ENCODE data around the gene GLIPR1L2. TPM values are rescaled to one million over a fixed set of nuclear protein-coding genes. Genes with fewer than 3 reads are reported as not detected.
A peak's percentile ranks its signal among the peaks of the same experiment; 100 is the strongest.
"Not testable (repeated sequence)": the region's sequence is repeated elsewhere in the genome, so short reads cannot be mapped to it uniquely, and the experiment has no call there.

Gene GLIPR1L2
- total RNA-seq (ENCODE audit: unreplicated experiment) = 0.26 TPM
- long read RNA-seq = 0 reads

DNA sequence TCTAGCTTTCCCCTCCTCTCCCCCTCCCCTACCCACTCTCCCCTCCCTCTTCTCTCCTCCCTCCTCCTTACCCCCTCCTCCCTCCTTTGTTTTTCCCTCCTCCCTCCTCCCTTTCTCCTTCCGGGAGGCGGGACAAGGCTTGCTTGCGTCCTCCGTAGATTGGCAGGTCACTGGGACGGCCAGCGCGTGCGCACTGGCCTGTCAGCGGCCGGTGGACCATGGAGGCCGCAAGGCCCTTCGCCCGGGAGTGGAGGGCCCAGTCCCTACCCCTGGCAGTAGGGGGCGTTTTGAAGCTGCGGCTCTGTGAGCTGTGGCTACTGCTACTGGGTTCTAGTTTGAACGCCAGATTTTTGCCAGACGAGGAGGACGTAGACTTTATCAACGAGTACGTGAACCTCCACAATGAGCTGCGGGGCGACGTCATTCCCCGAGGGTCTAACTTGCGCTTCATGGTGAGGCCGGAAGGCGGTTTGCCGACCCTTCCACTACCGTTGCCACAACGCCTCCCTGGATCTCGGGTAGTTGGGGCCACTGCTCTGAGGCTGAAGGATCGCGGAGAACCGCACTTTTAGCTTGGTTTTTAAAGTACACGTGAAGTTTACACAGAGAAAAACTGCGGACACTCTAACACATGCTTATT lies at the start of gene GLIPR1L2:
Gene GLIPR1L2, plus strand, starts transcription at position 191 of the 640 bp plus-strand sequence. Its CDS starts 28 bp downstream, at position 219.
- peak; percentile 96 for DNase-seq (ENCODE audit: low spot score)
- Mint-ChIP-seq H3K4me3 (ENCODE audit: unreplicated experiment) (peak within 1 kb of the TSS; percentile 90), H3K27ac (ENCODE audit: unreplicated experiment) (peak within 1 kb of the TSS; percentile 88), H3K9me3 (ENCODE audit: unreplicated experiment) (no peaks in the 10 kb centered on the region), H3K36me3 (ENCODE audit: low read depth, unreplicated experiment) (no peaks in the 10 kb centered on the region), H3K4me1 (ENCODE audit: unreplicated experiment) (peaks cover 4% of the 10 kb centered on the region), H3K27me3 (ENCODE audit: unreplicated experiment) (no peaks in the 10 kb centered on the region)
- TF ChIP-seq, protein P1, sequence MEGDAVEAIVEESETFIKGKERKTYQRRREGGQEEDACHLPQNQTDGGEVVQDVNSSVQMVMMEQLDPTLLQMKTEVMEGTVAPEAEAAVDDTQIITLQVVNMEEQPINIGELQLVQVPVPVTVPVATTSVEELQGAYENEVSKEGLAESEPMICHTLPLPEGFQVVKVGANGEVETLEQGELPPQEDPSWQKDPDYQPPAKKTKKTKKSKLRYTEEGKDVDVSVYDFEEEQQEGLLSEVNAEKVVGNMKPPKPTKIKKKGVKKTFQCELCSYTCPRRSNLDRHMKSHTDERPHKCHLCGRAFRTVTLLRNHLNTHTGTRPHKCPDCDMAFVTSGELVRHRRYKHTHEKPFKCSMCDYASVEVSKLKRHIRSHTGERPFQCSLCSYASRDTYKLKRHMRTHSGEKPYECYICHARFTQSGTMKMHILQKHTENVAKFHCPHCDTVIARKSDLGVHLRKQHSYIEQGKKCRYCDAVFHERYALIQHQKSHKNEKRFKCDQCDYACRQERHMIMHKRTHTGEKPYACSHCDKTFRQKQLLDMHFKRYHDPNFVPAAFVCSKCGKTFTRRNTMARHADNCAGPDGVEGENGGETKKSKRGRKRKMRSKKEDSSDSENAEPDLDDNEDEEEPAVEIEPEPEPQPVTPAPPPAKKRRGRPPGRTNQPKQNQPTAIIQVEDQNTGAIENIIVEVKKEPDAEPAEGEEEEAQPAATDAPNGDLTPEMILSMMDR (IDR thresholded peaks at IDR 0.05; ENCODE audit: unreplicated experiment) = peak; percentile 69

DNA sequence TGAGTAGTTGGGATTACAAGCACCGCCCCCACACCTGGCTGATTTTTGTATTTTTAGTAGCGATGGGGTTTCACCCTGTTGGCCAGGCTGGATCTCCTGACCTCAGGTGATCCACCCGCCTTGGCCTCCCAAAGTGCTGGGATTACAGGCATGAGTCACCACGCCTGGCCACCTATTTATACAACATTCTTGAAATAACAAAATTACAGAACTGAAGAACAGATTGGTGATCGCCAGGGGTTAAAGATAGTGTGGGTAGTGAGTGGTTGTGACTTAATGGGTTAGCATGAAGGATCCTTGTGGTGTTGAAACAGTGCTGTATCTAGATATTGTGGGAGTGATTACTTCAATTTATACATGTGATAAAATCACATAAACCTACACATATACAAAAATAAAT lies 49.0 kb upstream of the GLIPR1L2 start:
- Mint-ChIP-seq H3K27me3 (ENCODE audit: unreplicated experiment) (no peaks in the 10 kb centered on the region), H3K36me3 (ENCODE audit: low read depth, unreplicated experiment) (no peaks in the 10 kb centered on the region), H3K27ac (ENCODE audit: unreplicated experiment) (no peak overlapping the region), H3K9me3 (ENCODE audit: unreplicated experiment) (no peaks in the 10 kb centered on the region), H3K4me3 (ENCODE audit: unreplicated experiment) (no peak overlapping the region), H3K4me1 (ENCODE audit: unreplicated experiment) (no peaks in the 10 kb centered on the region)
- no peak for DNase-seq (ENCODE audit: low spot score)
- TF ChIP-seq, protein P1 (IDR thresholded peaks at IDR 0.05; ENCODE audit: unreplicated experiment) = no peak

DNA sequence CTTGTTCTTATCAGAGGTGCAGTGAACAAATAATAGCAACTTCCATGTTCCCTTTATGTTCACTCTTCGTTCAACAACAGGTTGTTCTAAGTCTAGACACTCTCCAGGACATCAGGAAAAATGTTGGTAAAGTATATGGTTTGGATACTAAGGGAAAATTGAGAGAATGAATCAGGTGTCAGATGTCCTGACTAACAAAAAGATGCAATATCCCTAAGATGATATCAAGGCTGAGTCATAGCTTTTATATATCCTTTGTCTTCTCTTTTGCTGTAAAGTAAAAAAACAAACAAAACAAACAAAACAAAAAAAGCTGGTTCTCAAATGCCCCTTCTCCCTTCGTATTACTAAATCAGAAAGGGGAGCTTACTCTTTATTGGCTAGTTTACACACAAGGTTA lies 45.4 kb upstream of the GLIPR1L2 start:
- Mint-ChIP-seq H3K9me3 (ENCODE audit: unreplicated experiment) (no peaks in the 10 kb centered on the region), H3K27me3 (ENCODE audit: unreplicated experiment) (no peaks in the 10 kb centered on the region), H3K36me3 (ENCODE audit: low read depth, unreplicated experiment) (no peaks in the 10 kb centered on the region), H3K4me1 (ENCODE audit: unreplicated experiment) (no peaks in the 10 kb centered on the region), H3K27ac (ENCODE audit: unreplicated experiment) (no peak overlapping the region), H3K4me3 (ENCODE audit: unreplicated experiment) (no peak overlapping the region)
- DNase-seq (ENCODE audit: low spot score) = no peak
- TF ChIP-seq, protein P1 (IDR thresholded peaks at IDR 0.05; ENCODE audit: unreplicated experiment) = no peak

DNA sequence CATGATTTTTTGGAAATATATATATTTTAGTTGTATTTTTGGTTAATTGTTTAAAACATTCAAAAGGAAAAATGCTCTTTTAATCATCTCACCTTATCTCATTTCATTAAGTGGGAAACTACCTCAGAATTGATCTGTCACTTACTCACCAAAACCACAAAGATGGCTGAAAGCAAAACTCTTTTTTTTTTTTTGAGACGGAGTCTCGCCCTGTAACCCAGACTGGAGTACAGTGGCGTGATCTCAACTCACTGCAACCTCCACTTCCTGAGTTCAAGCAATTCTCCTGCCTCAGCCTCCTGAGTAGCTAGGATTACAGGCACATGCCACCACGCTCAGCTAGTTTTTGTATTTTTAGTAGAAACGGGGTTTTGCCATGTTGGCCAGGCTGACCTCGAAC lies 44.7 kb upstream of the GLIPR1L2 start:
- H3K4me1 Mint-ChIP-seq (ENCODE audit: unreplicated experiment); H3K27ac Mint-ChIP-seq (ENCODE audit: unreplicated experiment); H3K9me3 Mint-ChIP-seq (ENCODE audit: unreplicated experiment); H3K36me3 Mint-ChIP-seq (ENCODE audit: low read depth, unreplicated experiment); DNase-seq (ENCODE audit: low spot score); H3K27me3 Mint-ChIP-seq (ENCODE audit: unreplicated experiment); H3K4me3 Mint-ChIP-seq (ENCODE audit: unreplicated experiment): not testable (repeated sequence)

DNA sequence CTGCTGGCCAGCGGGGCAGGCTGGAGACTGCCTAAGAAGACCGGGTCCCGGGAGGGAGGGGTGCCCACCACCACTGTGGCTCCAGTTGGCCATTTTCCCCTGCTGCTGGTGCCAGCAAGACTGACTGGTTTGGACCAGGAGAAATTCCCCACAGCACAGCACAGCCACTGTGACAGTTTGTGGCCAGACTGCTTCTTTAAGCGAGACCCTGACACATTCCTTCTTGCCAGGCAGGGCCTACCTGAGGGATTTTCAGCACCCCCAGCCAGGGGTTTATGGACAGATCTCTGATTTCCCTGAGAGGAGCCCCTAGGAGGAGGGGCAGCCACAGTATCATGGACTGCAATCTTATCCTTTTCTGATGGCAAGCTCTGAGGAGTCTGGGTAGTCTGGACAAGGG lies 40.9 kb upstream of the GLIPR1L2 start:
- no peak for DNase-seq (ENCODE audit: low spot score)
- H3K4me1 Mint-ChIP-seq (ENCODE audit: unreplicated experiment) = no peaks in the 10 kb centered on the region

More for the DNA sequence above, 40.9 kb upstream of the GLIPR1L2 start:
- H3K27me3 Mint-ChIP-seq (ENCODE audit: unreplicated experiment) = no peaks in the 10 kb centered on the region
- no peaks in the 10 kb centered on the region for H3K9me3 Mint-ChIP-seq (ENCODE audit: unreplicated experiment)
- no peaks in the 10 kb centered on the region for H3K36me3 Mint-ChIP-seq (ENCODE audit: low read depth, unreplicated experiment)
- H3K4me3 Mint-ChIP-seq (ENCODE audit: unreplicated experiment) = no peak overlapping the region
- H3K27ac Mint-ChIP-seq (ENCODE audit: unreplicated experiment) = no peak overlapping the region
- TF ChIP-seq, protein P1 (IDR thresholded peaks at IDR 0.05; ENCODE audit: unreplicated experiment) = no peak
